ENCODE measurements around the gene IGFBP4.

GRCh38 chr17:40402668-40403067 lies 40.6 kb upstream of the IGFBP4 start:
- TF ChIP-seq POLR2AphosphoS5 (IDR thresholded peaks at IDR 0.05; ENCODE audit: insufficient read depth in 1 of 2, low read depth in 1 of 2) (no peak), CTCF (IDR thresholded peaks at IDR 0.05) (no peak)

Measured in vagina (tissue), 2 donors.